A549 (cell line): ENCODE measurements around the gene SF1. TPM values are rescaled to one million over a fixed set of nuclear protein-coding genes. Genes with fewer than 3 reads are reported as not detected.

Experiments used
- ATAC-seq, 2 experiments: fragments of 200-7000 bp in 1 of 2; fragments of >200 bp in 1 of 2; cut with Nextera tagmentation in 1 of 2; cut with Tn5 transposase in 1 of 2; 3 replicates each; pipeline versions ENCODE4 v1.8.0 to v1.9.1; 2018 to 2020; ENCODE audit warnings: mild to moderate bottlenecking in 1 of 2, moderate library complexity in 1 of 2
- CTCF ChIA-PET: fragments of 300-600 bp; sonication (Branson Sonifier 250); formaldehyde crosslinking; extraction: SDS; loops from one replicate; lab custom pipeline; 2021; ENCODE audit warnings: antibody characterized with exemption, inconsistent platforms; lab: Yijun Ruan, JAX
- POLR2A ChIA-PET: fragments of 350-600 bp; formaldehyde crosslinking; extraction: SDS; loops from one replicate; lab custom pipeline; 2021; ENCODE audit warnings: antibody characterized with exemption, inconsistent platforms; lab: Yijun Ruan, JAX
- DNase-seq, 2 experiments: peaks; one replicate each; pipeline versions ENCODE4 v3.0.0 to v3.0.0-alpha.2; 2011 to 2016; ENCODE audit warnings: low read depth in 1 of 2, low spot score in 1 of 2
- FAIRE-seq: peaks from 2 replicates; lab custom pipeline; 2011; peaks lifted over from hg19 to GRCh38; lab: Jason Lieb, UNC
- H3K27ac ChIP-seq, 2 experiments: fragments of >200 bp; sonication (Bioruptor Twin); formaldehyde crosslinking; 3 replicates each; pipeline ENCODE4 v1.5.1; 2016 to 2017
- H3K4me1 ChIP-seq: fragments of >200 bp; sonication (Bioruptor Twin); formaldehyde crosslinking; 3 replicates; pipeline ENCODE4 v1.6.1; 2016
- H3K4me2 ChIP-seq: fragments of >200 bp; sonication (Bioruptor Twin); formaldehyde crosslinking; 3 replicates; pipeline ENCODE4 v1.6.1; 2016
- H3K4me3 ChIP-seq: fragments of >200 bp; sonication (Bioruptor Twin); formaldehyde crosslinking; 3 replicates; pipeline ENCODE4 v1.5.1; 2016
- H3K9me3 ChIP-seq: fragments of >200 bp; sonication (Bioruptor Twin); formaldehyde crosslinking; 3 replicates; pipeline ENCODE4 v1.6.1; 2016
- CBX8 ChIP-seq: fragments of 200-600 bp; sonication (generic); IDR thresholded peaks from 2 replicates; pipeline ENCODE4 v1.6.1; 2016
- CHD4 ChIP-seq: fragments of 200-600 bp; sonication (generic); IDR thresholded peaks from 2 replicates; pipeline ENCODE4 v1.6.1; 2016; ENCODE audit warnings: antibody characterized with exemption, mild to moderate bottlenecking, borderline replicate concordance
- HEYL ChIP-seq: fragments of 250-450 bp; sonication (Bioruptor Pico); IDR thresholded peaks from 2 replicates; pipeline ENCODE4 v1.8.0; 2021; ENCODE audit warnings: mild to moderate bottlenecking, moderate library complexity
- JUN ChIP-seq, 2 experiments: fragments of >200 bp; sonication (Bioruptor Twin); formaldehyde crosslinking; IDR thresholded peaks; 2 replicates in 1 of 2; 3 replicates in 1 of 2; pipeline ENCODE4 v1.6.1; 2016 to 2017
- KDM1A ChIP-seq: fragments of 200-600 bp; sonication (generic); IDR thresholded peaks from 2 replicates; pipeline ENCODE4 v1.6.1; 2016; ENCODE audit warnings: low read depth, mild to moderate bottlenecking
- NFE2L2 ChIP-seq: fragments of 150-350 bp; conservative IDR thresholded peaks from 2 replicates; pipeline ENCODE4 v1.6.1; 2014; ENCODE audit warnings: low read length
- POLR2A ChIP-seq: IDR thresholded peaks from 2 replicates; pipeline ENCODE4 v1.6.1; 2012; ENCODE audit warnings: mild to moderate bottlenecking, low read length
- RAD21 ChIP-seq, 2 experiments: fragments of >200 bp in 1 of 2; sonication (Bioruptor Twin) in 1 of 2; formaldehyde crosslinking in 1 of 2; IDR thresholded peaks in 1 of 2; conservative IDR thresholded peaks in 1 of 2; 2 replicates in 1 of 2; 3 replicates in 1 of 2; pipeline ENCODE4 v1.6.1; 2012 to 2018; ENCODE audit warnings: inconsistent platforms in 1 of 2
- RNF2 ChIP-seq: fragments of 200-600 bp; sonication (generic); IDR thresholded peaks from 2 replicates; pipeline ENCODE4 v1.6.1; 2016; ENCODE audit warnings: low read depth, mild to moderate bottlenecking, antibody characterized with exemption, moderate library complexity, borderline replicate concordance
- SMC3 ChIP-seq: fragments of >200 bp; sonication (Bioruptor Twin); formaldehyde crosslinking; IDR thresholded peaks from 3 replicates; pipeline ENCODE4 v1.6.1; 2018; ENCODE audit warnings: inconsistent platforms
- SREBF2 ChIP-seq: fragments of 450-650 bp; IDR thresholded peaks from 2 replicates; pipeline ENCODE4 v1.6.1; 2014; ENCODE audit warnings: mild to moderate bottlenecking, moderate library complexity
- ZSCAN20 ChIP-seq: fragments of 250-450 bp; sonication (Bioruptor Pico); IDR thresholded peaks from 2 replicates; pipeline ENCODE4 v1.8.0; 2022; ENCODE audit warnings: mild to moderate bottlenecking, moderate library complexity
- WGBS: methylation state at CpG from one replicate; pipeline ENCODE4 v1.1.6; 2017; ENCODE audit errors: missing lambda C conversion rate; 5-methylcytosine and 5-hydroxymethylcytosine counted together
- polyA plus RNA-seq, 4 experiments: library from polyadenylated mRNA; depleted of rRNA in 3 of 4; stranded (reverse); fragments of >200 nt; fragmentation: RNase III in 1 of 4; extraction: RNeasy Plus Mini Kit Qiagen cat#74134 plus additional on column Dnase treatment in 1 of 4; gene quantifications; 2 replicates in 3 of 4; 3 replicates in 1 of 4; pipeline ENCODE4 v1.2.3, GENCODE V29; 2011 to 2017
- TF ChIP-seq, protein P1 (sequence below): fragments of 150-350 bp; IDR thresholded peaks from 2 replicates; pipeline ENCODE4 v1.6.1; 2014; ENCODE audit warnings: low read depth, mild to moderate bottlenecking, low read length
- TF ChIP-seq, protein P2 (sequence below): fragments of >200 bp; sonication (Bioruptor Twin); formaldehyde crosslinking; IDR thresholded peaks from 3 replicates; pipeline ENCODE4 v1.6.1; 2016
- TF ChIP-seq, protein P3 (sequence below): fragments of >200 bp; sonication (Bioruptor Twin); formaldehyde crosslinking; IDR thresholded peaks from 3 replicates; pipeline ENCODE4 v1.5.1; 2016
- TF ChIP-seq, protein P4 (sequence below): IDR thresholded peaks from 2 replicates; pipeline ENCODE4 v1.6.1; 2012

SF1 gene
- polyA plus RNA-seq, 2 of the 4 experiments (the other 2 are of a cell fraction): 104 to 310 TPM

DNA sequence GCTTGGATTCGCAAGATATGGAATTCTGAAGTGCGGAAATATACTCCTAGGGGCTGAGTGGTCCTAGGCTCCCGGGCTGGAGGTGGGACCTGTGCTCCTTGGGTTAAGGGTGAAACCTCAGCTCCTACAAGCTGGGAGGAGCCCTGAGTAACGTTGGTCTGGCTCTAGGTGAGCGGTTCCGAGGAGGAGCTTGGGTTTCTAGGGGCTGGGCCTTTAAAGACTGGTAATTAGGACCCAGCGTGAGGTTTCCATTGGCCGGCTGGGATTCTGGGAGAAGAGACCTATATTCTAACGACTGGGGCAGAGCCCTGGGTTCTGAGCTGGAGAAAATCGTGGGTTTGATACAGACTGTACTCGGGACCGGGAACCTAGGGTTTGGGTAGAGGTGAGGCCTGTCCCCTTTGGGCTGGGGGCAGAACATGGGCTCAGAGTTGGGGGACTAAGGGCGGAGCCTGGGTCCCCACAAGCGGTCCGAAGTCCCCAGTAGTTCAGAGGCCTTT lies 25.6 kb upstream of the SF1 start:
- TF ChIP-seq HEYL (CRISPR knock-in tag) (no peak), NFE2L2 (no peak), KDM1A (no peak), RNF2 (no peak), CBX8 (no peak)
- TF ChIP-seq, protein P1, sequence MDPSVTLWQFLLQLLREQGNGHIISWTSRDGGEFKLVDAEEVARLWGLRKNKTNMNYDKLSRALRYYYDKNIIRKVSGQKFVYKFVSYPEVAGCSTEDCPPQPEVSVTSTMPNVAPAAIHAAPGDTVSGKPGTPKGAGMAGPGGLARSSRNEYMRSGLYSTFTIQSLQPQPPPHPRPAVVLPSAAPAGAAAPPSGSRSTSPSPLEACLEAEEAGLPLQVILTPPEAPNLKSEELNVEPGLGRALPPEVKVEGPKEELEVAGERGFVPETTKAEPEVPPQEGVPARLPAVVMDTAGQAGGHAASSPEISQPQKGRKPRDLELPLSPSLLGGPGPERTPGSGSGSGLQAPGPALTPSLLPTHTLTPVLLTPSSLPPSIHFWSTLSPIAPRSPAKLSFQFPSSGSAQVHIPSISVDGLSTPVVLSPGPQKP: no peak
- TF ChIP-seq, protein P2, sequence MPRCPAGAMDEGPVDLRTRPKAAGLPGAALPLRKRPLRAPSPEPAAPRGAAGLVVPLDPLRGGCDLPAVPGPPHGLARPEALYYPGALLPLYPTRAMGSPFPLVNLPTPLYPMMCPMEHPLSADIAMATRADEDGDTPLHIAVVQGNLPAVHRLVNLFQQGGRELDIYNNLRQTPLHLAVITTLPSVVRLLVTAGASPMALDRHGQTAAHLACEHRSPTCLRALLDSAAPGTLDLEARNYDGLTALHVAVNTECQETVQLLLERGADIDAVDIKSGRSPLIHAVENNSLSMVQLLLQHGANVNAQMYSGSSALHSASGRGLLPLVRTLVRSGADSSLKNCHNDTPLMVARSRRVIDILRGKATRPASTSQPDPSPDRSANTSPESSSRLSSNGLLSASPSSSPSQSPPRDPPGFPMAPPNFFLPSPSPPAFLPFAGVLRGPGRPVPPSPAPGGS: no peak
- 53% methylated on average over 15 of the region's 15 CpGs for WGBS
- no peak for FAIRE-seq
- POLR2A ChIA-PET: no interaction called here
- CTCF ChIA-PET: interaction anchor here (0.7 to 7.8 kb wide), 12 partner anchors 16 to 354 kb away, joined by 3 to 79 read pairs (median 3); no protein-coding TSS in a partner anchor
- ATAC-seq: peak; percentile 26 to 57; a peak in 5 of 6 replicates
- H3K9me3 ChIP-seq: no peaks in the 10 kb centered on the region
- peak overlapping the region; percentile 61 for H3K4me3 ChIP-seq
- H3K4me1 ChIP-seq: peaks cover 23% of the 10 kb centered on the region
- peak overlapping the region; percentile 76 to 89 for H3K27ac ChIP-seq
- DNase-seq: no peak
- H3K4me2 ChIP-seq: peak overlapping the region; percentile 73

DNA sequence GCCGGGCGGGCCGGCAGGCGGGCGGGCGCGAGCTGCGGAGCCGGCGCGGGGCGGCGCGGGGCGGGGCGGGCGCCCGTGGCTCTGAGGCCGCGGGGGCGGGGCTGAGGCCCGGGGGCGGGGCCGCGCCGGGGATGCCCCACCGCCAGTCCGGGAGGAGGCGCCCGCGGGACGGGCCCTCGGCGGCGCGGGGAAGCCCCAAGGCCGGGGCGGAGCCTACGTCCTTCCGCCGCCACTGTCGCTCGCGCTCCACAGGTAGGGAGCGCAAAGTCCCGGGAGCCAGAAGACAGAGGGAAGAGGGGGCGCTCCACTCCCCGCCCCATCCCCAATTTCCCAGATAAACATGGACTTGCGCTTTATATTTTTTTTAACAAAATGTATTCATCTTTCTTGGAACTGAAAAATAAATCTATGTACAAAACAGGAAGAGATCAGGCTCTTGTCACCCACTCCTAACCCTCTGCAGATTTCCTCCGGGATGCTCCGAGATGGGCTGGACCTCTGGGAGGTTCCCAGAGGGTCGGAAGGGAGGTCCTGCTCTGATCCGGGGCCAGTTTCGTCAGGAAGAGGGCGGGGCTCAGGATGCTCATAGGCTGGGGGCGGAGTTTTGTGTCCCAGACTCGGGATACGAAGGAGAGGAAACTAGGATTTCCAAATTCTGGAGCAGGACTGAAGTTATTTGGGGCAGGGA lies 25.0 kb upstream of the SF1 start, which contains the start of gene MAP4K2:
Gene MAP4K2 (minus strand): TSS at position 57 of the 688 bp plus-strand sequence. CDS start 65 bp downstream, outside the sequence.
- Histone ChIP-seq H3K4me1 (peaks cover 23% of the 10 kb centered on the region), H3K4me3 (peak within 1 kb of the TSS; percentile 61), H3K27ac (peak within 1 kb of the TSS; percentile 77 to 89), H3K9me3 (no peaks in the 10 kb centered on the region), H3K4me2 (peak within 1 kb of the TSS; percentile 73)
- ATAC-seq (peak; percentile 80 to 89), FAIRE-seq (no peak), DNase-seq (peak; percentile 77 to 85)
- POLR2A ChIA-PET: no interaction called here
- WGBS: 0% methylated on average over 27 of the region's 58 CpGs
- CTCF ChIA-PET: interaction anchor here (0.7 to 7.8 kb wide), 13 partner anchors 9 to 354 kb away, joined by 3 to 79 read pairs (median 3); partner anchors contain the start of gene SAC3D1
- TF ChIP-seq SREBF2: no peak
- 0 out of 3 replicates have a peak, but pooled peaks have one; percentile 21 for TF ChIP-seq SMC3
- no peak for TF ChIP-seq ZSCAN20
- TF ChIP-seq, protein P3, sequence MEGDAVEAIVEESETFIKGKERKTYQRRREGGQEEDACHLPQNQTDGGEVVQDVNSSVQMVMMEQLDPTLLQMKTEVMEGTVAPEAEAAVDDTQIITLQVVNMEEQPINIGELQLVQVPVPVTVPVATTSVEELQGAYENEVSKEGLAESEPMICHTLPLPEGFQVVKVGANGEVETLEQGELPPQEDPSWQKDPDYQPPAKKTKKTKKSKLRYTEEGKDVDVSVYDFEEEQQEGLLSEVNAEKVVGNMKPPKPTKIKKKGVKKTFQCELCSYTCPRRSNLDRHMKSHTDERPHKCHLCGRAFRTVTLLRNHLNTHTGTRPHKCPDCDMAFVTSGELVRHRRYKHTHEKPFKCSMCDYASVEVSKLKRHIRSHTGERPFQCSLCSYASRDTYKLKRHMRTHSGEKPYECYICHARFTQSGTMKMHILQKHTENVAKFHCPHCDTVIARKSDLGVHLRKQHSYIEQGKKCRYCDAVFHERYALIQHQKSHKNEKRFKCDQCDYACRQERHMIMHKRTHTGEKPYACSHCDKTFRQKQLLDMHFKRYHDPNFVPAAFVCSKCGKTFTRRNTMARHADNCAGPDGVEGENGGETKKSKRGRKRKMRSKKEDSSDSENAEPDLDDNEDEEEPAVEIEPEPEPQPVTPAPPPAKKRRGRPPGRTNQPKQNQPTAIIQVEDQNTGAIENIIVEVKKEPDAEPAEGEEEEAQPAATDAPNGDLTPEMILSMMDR: peak; percentile 34; the same call in 2 of the 3 replicates
- TF ChIP-seq RAD21 (conservative IDR thresholded peaks at IDR 0.05 in 1 of 2, IDR thresholded peaks at IDR 0.05 in 1 of 2): 0 out of 5 replicates have a peak, but pooled peaks of 1 of the 2 experiments have one; percentile 19
- TF ChIP-seq JUN (IDR thresholded peaks at IDR 0.05): peak; percentile 62 to 74; a peak in 3 of 5 replicates

DNA sequence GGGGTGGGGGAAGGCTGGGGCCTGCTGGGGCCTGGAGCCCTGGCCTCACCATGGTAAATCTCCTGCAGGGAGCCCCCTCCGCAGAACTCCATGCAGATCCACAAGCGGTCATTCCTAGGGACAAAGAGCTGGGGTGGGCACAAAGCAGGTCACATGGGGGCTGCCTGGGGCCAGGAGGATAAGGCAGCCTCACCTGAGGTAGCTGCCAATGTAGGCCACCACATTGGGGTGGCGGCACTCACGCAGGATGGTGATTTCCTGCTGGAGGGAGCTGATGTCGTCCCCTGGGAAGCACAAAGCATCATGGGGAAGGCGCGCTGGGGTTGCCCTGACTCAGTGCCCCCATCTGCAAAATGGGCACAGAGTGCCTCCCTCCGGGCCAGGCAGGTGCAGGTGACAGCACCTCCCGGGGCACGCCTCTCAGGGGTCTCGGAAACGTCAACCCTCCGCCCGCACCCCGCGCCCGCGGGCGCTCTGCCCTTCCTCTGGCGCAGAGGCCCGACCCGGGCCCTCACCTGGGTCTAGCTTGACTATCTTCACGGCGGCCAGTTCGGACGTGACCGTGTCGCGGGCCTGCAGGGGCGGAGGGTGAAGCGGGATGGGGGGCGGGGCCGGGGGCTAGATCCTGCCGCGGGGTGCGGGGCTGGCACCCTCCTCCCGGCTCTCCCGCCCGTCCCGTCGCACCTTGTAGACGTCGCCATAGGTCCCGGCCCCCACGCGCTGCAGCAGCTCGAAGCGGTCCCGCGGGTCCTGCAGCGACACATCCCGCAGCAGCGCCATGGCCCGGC lies 24.2 kb upstream of the SF1 start:
- TF ChIP-seq CHD4: no peak
- TF ChIP-seq POLR2A: peak; percentile 24; the same call in 1 of the 2 replicates
- TF ChIP-seq KDM1A: peak; percentile 86; the same call in 1 of the 2 replicates
- TF ChIP-seq, protein P4, sequence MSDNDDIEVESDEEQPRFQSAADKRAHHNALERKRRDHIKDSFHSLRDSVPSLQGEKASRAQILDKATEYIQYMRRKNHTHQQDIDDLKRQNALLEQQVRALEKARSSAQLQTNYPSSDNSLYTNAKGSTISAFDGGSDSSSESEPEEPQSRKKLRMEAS: 0 out of 2 replicates have a peak, but pooled peaks have one; percentile 5
- 81% methylated on average over 7 of the region's 54 CpGs for WGBS
- ChIA-PET CTCF (interaction anchor here (0.7 to 7.8 kb wide), 9 partner anchors 9 to 238 kb away, joined by 3 to 79 read pairs (median 3); partner anchors contain the start of genes CDC42BPG and SAC3D1), POLR2A (interaction anchor here (0.7 to 2.7 kb wide), 2 partner anchors 24 to 277 kb away, joined by 9 to 11 read pairs; partner anchors contain the start of gene SF1)
- FAIRE-seq (no peak), DNase-seq (no peak), ATAC-seq (peak; percentile 4 to 39; a peak in 5 of 6 replicates)
- peaks cover 23% of the 10 kb centered on the region for H3K4me1 ChIP-seq
- peak overlapping the region; percentile 61 for H3K4me3 ChIP-seq
- H3K27ac ChIP-seq: peak overlapping the region; percentile 77 to 89
- peak overlapping the region; percentile 73 for H3K4me2 ChIP-seq
- no peaks in the 10 kb centered on the region for H3K9me3 ChIP-seq
